Right cardiac atrium (tissue), 5 donors: ENCODE results near the gene TPCN1. TPM values are rescaled to one million over a fixed set of nuclear protein-coding genes. Genes with fewer than 3 reads are reported as not detected.

Experiments used
- ATAC-seq, 2 donors: fragments of 200-7000 bp; cut with Tn5 transposase; one replicate each; pipeline versions ENCODE4 v1.8.0 to v1.9.1; 2020; ENCODE audit warnings: moderate library complexity in 2 of 2, mild to moderate bottlenecking in 1 of 2
- DNase-seq, 3 donors: peaks; one replicate each; pipeline ENCODE4 v3.0.0-alpha.2; 2020
- H3K27ac ChIP-seq: one replicate; pipeline ENCODE4 v1.5.1; 2013; ENCODE audit warnings: mild to moderate bottlenecking, low read length, control low read depth, moderate library complexity
- H3K27me3 ChIP-seq: one replicate; pipeline ENCODE4 v1.6.1; 2013; ENCODE audit not compliant: control insufficient read depth, insufficient read depth
- H3K4me1 ChIP-seq: one replicate; pipeline ENCODE4 v1.6.1; 2013; ENCODE audit warnings: low read length; ENCODE audit not compliant: control insufficient read depth, insufficient read depth
- H3K4me3 ChIP-seq: one replicate; pipeline ENCODE4 v1.5.1; 2013; ENCODE audit warnings: low read length, control low read depth
- H3K9me3 ChIP-seq: one replicate; pipeline ENCODE4 v1.6.1; 2013; ENCODE audit warnings: low read length; ENCODE audit not compliant: control insufficient read depth
- WGBS: extraction: QIAGEN DNeasy Blood & Tissue Kit; methylation state at CpG from one replicate; pipeline ENCODE4 v1.1.7; 2013; 5-methylcytosine and 5-hydroxymethylcytosine counted together
- intact Hi-C, 4 donors: fragments of 100-400 bp; cut with DNase I; formaldehyde crosslinking; loops; one replicate each; pipeline versions ENCODE4 v1.11.0 to v1.14.0; 2022 to 2023
- polyA plus RNA-seq: library from polyadenylated mRNA; stranded (reverse); fragments of 200-250 nt; gene quantifications from one replicate; pipeline ENCODE4 v1.2.3, GENCODE V29; 2013
- total RNA-seq, 4 donors: library from RNA; stranded (reverse); fragmentation: NEBNext Ultra II Directional; extraction: Animal tissue kit (Norgen Biotek cat#: 25700); gene quantifications; one replicate each; pipeline ENCODE4 v1.2.1, GENCODE V29; 2021
- donor health status: healthy with polysubstance abuse.
- donor health status: DM: no; HTN: yes; CAD: no.
- donor health status: DM: no; HTN: no; CAD: no.
- donor health status: DM: no; HTN: yes; CAD: no; lungs with severe emphysema.
- donor health status: DM: yes; HTN: yes; CAD: no.

The TPCN1 gene
- total and polyA plus RNA-seq, 5 donors = 43.1 to 96.1 (median 75.6) TPM

DNA sequence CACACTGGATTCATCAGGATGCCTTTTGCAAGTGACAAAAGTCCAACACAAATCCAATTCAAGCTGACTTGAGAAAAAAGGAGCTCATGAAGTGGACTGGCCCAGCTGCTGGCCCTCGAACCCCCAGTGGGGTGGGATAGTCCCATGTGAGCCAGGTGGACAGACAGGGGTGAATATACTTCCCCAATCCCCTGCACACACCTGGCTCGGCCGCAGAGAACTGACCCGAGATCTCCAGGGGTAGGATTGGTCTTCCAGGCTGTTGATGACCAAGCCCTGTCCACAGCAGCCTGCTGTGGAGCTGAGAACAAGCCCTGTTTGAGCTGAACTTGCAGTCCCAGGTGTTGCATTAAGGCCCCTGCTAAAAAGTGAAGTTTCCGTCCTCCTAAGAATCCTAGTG is 56.2 kb downstream of the TPCN1 start:
- 94% methylated on average over 5 of the region's 5 CpGs for WGBS
- DNase-seq (peak in 2 of 3 donors; percentile 29 to 30), ATAC-seq (no peak)
- H3K4me1 ChIP-seq = no peaks in the 10 kb centered on the region
- no peaks in the 10 kb centered on the region for H3K27me3 ChIP-seq
- intact Hi-C loops = no loop called here
- no peak overlapping the region for H3K4me3 ChIP-seq
- H3K9me3 ChIP-seq = no peaks in the 10 kb centered on the region
- H3K27ac ChIP-seq = no peak overlapping the region

- peak in 1 of 3 donors; percentile 40 for DNase-seq
Measured at GRCh38 chr12:113278141-113278540, 56.9 kb downstream of the TPCN1 start.

GRCh38 chr12:113278633-113279032 is 57.4 kb downstream of the TPCN1 start:
- intact Hi-C loops = no loop called here
- Histone ChIP-seq H3K4me1 (no peaks in the 10 kb centered on the region), H3K9me3 (no peaks in the 10 kb centered on the region), H3K4me3 (no peak overlapping the region), H3K27me3 (no peaks in the 10 kb centered on the region), H3K27ac (no peak overlapping the region)
- DNase-seq (peak in 2 of 3 donors; percentile 15 to 22), ATAC-seq (no peak)
- WGBS = 72% methylated on average over 5 of the region's 5 CpGs

More at GRCh38 chr12:113278141-113278540, 56.9 kb downstream of the TPCN1 start:
- no peak overlapping the region for H3K4me3 ChIP-seq
- H3K4me1 ChIP-seq = no peaks in the 10 kb centered on the region
- no peaks in the 10 kb centered on the region for H3K9me3 ChIP-seq
- no peak for ATAC-seq
- H3K27me3 ChIP-seq = no peaks in the 10 kb centered on the region
- intact Hi-C loops = no loop called here
- 91% methylated on average over 8 of the region's 8 CpGs for WGBS
- no peak overlapping the region for H3K27ac ChIP-seq

GRCh38 chr12:113284751-113285150 is 63.5 kb downstream of the TPCN1 start:
- ATAC-seq = no peak
- no peaks in the 10 kb centered on the region for H3K4me1 ChIP-seq
- WGBS = 81% methylated on average over 13 of the region's 13 CpGs

GRCh38 chr12:113285679-113286610 is 64.7 kb downstream of the TPCN1 start:
- H3K4me3 ChIP-seq = no peak overlapping the region
- H3K4me1 ChIP-seq = no peaks in the 10 kb centered on the region
- intact Hi-C loops = loop anchor here in 1 of 4 donors (10.0 kb wide), 1 partner anchor 91 kb away; no protein-coding TSS in a partner anchor
- DNase-seq (peak in 2 of 3 donors; percentile 27 to 41), ATAC-seq (no peak)
- no peaks in the 10 kb centered on the region for H3K9me3 ChIP-seq
- no peaks in the 10 kb centered on the region for H3K27me3 ChIP-seq
- WGBS = 82% methylated on average over 22 of the region's 22 CpGs
- H3K27ac ChIP-seq = no peak overlapping the region

More at GRCh38 chr12:113284751-113285150, 63.5 kb downstream of the TPCN1 start:
- peak in 2 of 3 donors; percentile 25 to 32 for DNase-seq
- Histone ChIP-seq H3K27ac (no peak overlapping the region), H3K4me3 (no peak overlapping the region), H3K27me3 (no peaks in the 10 kb centered on the region), H3K9me3 (no peaks in the 10 kb centered on the region)
- intact Hi-C loops = loop anchor here in 1 of 4 donors (10.0 kb wide), 1 partner anchor 90 kb away; no protein-coding TSS in a partner anchor

GRCh38 chr12:113286712-113287111 is 65.4 kb downstream of the TPCN1 start:
- H3K27ac ChIP-seq = no peak overlapping the region
- no peaks in the 10 kb centered on the region for H3K9me3 ChIP-seq
- no peak overlapping the region for H3K4me3 ChIP-seq
- H3K4me1 ChIP-seq = no peaks in the 10 kb centered on the region
- WGBS = 86% methylated on average over 11 of the region's 11 CpGs
- intact Hi-C loops = loop anchor here in 1 of 4 donors (10.0 kb wide), 1 partner anchor 92 kb away; no protein-coding TSS in a partner anchor
- DNase-seq (peak in 2 of 3 donors; percentile 19 to 28), ATAC-seq (no peak)
- H3K27me3 ChIP-seq = no peaks in the 10 kb centered on the region

DNA sequence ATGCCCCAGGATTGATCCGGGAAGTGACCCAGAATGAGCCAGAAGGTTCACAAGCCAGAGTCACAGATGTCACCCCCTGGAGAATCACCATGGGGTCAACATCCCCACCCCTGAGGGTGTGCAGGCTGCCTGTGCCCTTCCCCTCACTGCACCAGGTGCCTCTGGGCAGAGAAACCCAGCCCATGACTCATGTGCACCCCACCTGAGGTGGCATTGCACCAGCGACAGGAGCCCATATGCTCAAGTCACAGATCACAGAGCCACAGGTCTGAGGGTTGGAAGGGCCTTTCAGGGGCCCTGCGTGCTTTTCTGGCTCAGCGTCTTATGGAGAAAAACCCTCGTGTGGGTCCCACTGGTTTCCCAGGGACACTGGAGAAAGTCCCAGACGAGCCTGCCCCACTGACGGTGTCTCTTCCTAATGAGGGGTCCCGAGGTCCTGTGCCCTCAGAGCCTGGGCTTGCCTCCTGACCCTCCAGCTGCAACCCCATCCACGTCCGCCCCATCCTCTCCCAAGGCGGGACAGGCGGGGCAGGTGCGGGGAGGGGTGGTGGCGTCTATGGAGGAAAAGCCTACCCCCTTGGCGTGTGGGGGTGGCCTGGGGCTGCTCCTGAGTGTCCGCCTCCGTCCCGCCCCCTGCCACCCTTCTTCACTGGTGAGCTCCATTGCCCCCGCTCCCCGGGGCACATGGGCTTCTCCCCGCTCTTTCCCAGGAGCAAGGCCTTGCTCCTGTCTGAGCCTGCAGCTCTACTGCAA is 66.1 kb downstream of the TPCN1 start:
- Histone ChIP-seq H3K4me1 (no peaks in the 10 kb centered on the region), H3K9me3 (no peaks in the 10 kb centered on the region), H3K27ac (no peak overlapping the region), H3K4me3 (no peak overlapping the region), H3K27me3 (no peaks in the 10 kb centered on the region)
- intact Hi-C loops = loop anchor here in 1 of 4 donors (10.0 kb wide), 1 partner anchor 93 kb away; no protein-coding TSS in a partner anchor
- DNase-seq = peak in 1 of 3 donors; percentile 56
- ATAC-seq = no peak
- 93% methylated on average over 21 of the region's 21 CpGs for WGBS

DNA sequence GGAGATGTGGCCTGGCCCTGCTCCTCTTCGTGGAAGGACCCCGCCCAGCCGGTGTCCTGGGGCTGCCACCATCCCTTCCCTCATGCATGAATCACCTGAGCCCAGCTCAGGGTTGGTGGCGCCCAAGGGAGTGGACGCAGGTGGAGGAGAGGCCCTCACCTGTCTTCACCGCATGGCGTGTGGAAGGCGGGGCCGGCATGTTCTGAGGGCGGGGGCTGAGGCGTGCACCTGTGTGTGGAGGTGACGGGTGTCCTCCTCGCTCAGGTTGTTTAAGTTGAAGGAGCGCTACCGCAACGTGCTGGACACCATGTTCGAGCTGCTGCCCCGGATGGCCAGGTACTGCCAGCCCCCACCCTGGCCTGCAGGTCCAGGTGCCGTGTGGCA is 66.6 kb downstream of the TPCN1 start:
- Histone ChIP-seq H3K9me3 (no peaks in the 10 kb centered on the region), H3K4me3 (no peak overlapping the region), H3K27ac (no peak overlapping the region), H3K4me1 (no peaks in the 10 kb centered on the region), H3K27me3 (no peaks in the 10 kb centered on the region)
- no peak for ATAC-seq
- intact Hi-C loops = loop anchor here in 1 of 4 donors (10.0 kb wide), 1 partner anchor 93 kb away; no protein-coding TSS in a partner anchor
- peak in 1 of 3 donors; percentile 47 for DNase-seq
- WGBS = 96% methylated on average over 19 of the region's 19 CpGs

DNA sequence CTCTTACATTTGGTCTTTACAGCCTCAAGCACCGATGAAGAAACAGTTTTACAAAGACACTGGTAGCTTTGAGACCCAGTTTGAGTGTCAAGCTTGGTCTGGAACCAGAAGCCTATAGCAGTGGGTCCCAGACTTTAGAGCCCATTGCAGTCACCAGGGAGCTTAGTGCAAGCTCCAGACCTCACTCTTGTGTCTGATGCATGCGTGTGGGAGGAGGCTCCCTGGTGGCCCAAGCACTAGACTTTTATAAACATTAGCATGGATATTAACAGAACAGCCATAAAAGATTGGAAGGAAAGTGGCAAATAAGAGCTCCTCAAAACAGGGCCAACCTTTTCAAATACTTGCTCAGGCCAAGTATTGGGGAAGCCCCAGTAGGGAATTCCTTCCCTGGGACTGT is 68.1 kb downstream of the TPCN1 start:
- no peaks in the 10 kb centered on the region for H3K9me3 ChIP-seq
- H3K27me3 ChIP-seq = no peaks in the 10 kb centered on the region
- no peak overlapping the region for H3K27ac ChIP-seq
- ATAC-seq (no peak), DNase-seq (no peak)
- intact Hi-C loops = loop anchor here in 1 of 4 donors (10.0 kb wide), 1 partner anchor 95 kb away; no protein-coding TSS in a partner anchor
- WGBS = 77% methylated on average over 2 of the region's 2 CpGs
- H3K4me1 ChIP-seq = no peaks in the 10 kb centered on the region
- H3K4me3 ChIP-seq = no peak overlapping the region

DNA sequence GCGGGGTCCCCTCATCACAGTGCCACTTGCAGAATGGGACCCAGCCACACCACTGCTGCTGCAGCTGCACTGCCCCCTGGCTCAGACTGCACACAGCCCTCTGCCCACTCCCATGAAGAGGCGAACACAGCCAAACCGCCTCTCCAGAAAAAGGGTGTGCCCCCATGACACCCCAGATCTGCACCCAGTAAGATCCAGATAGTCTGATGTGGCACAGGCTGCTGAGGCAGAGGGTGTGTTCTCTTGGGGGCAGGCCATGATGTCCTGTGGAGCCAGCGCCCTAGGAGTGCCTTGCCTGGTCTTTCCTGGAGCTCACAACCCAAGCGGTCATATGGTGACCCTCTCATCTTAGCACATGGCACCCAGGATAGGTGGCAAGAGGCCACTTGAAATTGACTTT is 69.2 kb downstream of the TPCN1 start:
- 98% methylated on average over 5 of the region's 5 CpGs for WGBS
- Histone ChIP-seq H3K4me1 (no peaks in the 10 kb centered on the region), H3K9me3 (no peaks in the 10 kb centered on the region), H3K27me3 (no peaks in the 10 kb centered on the region), H3K4me3 (no peak overlapping the region), H3K27ac (no peak overlapping the region)
- intact Hi-C loops = loop anchor here in 1 of 4 donors (10.0 kb wide), 1 partner anchor 96 kb away; no protein-coding TSS in a partner anchor
- DNase-seq = peak in 1 of 3 donors; percentile 46
- ATAC-seq = no peak
